Measurements from ENCODE around the gene TMEM82.

DNA sequence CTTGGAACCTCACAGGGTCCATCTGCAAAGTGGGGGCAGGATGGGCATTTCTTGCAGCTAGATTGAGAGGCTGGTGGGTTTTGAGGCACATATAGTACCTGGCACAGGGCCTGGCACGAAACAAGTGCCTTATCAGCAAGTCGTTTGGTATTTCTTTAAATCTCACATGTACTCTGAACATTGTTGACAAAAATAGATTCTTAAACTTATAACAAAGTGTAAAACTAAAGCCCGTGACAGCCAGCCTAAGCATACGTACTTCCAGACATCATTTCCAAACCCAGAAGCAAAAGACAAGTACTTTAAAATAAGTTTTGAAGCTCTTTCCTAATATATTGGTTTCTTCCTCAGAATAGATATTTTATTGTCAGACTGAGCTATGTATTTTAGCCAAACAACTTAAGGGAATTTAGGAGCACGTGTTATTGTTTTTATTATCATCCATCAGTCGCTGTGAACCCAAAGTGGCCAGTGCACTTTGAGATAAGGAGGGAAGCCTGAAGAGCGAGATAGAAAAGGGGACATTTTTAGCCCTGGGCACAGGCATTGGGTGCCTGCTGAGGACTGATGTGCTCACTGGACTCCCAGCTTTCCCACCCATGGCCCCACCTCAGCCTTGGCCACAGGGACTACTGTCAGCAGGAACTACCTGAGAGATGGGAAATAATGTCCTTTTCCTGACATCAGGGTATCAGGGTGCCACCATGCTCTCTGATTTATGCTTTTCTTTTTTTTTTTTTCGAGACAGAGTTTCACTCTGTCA is 19.2 kb downstream of the TMEM82 start:
- TF ChIP-seq L3MBTL2 (conservative IDR thresholded peaks at IDR 0.05) (no peak), BHLHE40 (IDR thresholded peaks at IDR 0.05; ENCODE audit: borderline replicate concordance) (no peak)

Data from HEK293T (cell line).